Epithelial cell of proximal tubule (primary cell): Measurements from ENCODE around the gene PHKA2. TPM values are rescaled to one million over a fixed set of nuclear protein-coding genes. Genes with fewer than 3 reads are reported as not detected.
"Not testable (repeated sequence)": the region's sequence is repeated elsewhere in the genome, so short reads cannot be mapped to it uniquely, and the experiment has no call there.

Experiments used
- DNase-seq: peaks from one replicate; pipeline ENCODE4 v3.0.0-alpha.2; 2011; ENCODE audit warnings: low read depth
- H3K4me3 ChIP-seq: 2 replicates; pipeline ENCODE4 v1.5.1; 2011; ENCODE audit warnings: low read depth, mild to moderate bottlenecking, low read length
- total RNA-seq: library from RNA; depleted of rRNA; stranded (reverse); fragments of >200 nt; gene quantifications from 2 replicates; pipeline ENCODE4 v1.2.3, GENCODE V29; 2015
- TF ChIP-seq, protein P1 (sequence below): conservative IDR thresholded peaks from 2 replicates; pipeline ENCODE4 v1.5.1; 2012; ENCODE audit warnings: low read depth, mild to moderate bottlenecking, low read length

PHKA2 gene
- total RNA-seq, 1 donor from 2014 or later = 12.9 TPM

DNA sequence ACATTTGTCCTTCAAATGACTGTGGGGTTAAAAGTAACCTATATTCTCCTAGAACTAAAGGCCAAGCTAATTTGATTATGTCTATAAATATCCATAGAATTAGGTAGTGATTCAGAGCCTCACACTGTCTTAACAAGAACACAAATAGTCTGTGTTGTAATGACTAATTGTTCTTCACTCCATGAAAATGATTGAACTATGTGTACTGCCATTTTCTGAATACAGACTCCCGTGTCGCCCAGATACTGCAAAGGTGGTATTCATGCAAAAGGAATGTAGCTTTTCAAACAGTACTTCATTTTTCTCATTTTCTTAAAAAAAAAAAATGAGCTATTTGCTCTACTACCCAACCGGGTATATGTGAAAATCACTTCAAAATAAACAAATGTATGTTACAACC lies 11.3 kb upstream of the PHKA2 start:
- TF ChIP-seq, protein P1, sequence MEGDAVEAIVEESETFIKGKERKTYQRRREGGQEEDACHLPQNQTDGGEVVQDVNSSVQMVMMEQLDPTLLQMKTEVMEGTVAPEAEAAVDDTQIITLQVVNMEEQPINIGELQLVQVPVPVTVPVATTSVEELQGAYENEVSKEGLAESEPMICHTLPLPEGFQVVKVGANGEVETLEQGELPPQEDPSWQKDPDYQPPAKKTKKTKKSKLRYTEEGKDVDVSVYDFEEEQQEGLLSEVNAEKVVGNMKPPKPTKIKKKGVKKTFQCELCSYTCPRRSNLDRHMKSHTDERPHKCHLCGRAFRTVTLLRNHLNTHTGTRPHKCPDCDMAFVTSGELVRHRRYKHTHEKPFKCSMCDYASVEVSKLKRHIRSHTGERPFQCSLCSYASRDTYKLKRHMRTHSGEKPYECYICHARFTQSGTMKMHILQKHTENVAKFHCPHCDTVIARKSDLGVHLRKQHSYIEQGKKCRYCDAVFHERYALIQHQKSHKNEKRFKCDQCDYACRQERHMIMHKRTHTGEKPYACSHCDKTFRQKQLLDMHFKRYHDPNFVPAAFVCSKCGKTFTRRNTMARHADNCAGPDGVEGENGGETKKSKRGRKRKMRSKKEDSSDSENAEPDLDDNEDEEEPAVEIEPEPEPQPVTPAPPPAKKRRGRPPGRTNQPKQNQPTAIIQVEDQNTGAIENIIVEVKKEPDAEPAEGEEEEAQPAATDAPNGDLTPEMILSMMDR = no peak
- no peak overlapping the region for H3K4me3 ChIP-seq
- DNase-seq = no peak

DNA sequence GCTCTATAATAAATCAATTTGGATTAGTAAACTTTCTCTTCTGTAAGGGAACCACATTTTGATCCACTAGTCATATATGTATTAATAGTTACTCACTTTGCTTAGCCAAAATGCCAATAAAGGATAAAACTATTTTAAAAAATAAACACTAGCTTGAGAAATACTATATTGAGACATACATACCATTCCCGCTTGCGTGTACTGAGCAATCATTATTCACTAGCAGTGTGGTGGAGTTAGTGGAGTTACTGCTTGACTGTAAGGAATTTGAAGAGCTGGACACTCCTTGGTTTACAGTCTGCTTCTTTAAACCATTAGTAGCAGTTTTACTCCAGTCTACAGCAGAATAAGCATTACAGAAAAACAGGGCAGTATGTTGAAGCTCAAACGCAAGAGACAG lies 10.8 kb upstream of the PHKA2 start:
- no peak for DNase-seq
- no peak overlapping the region for H3K4me3 ChIP-seq
- TF ChIP-seq, protein P1 = no peak

DNA sequence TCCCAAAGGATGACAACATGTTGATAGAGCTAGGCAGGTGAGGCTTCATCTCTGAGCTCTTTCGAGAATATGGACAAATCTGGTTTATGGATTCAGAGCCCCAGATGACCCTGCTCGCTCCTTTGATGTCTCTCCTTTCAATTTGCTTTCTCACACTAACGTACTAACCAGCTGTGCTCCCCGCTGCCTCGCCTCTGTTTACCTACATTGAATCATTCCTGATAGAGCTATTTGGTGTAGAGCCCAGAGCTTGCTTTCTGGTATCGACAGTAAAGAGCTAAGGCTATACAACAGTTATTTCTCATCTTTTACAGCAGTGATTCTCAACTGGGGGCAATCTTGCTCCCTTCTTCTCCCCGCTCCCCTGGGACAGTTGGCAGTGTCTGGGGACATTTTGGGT lies 8.9 kb upstream of the PHKA2 start:
- TF ChIP-seq, protein P1 = no peak
- no peak for DNase-seq
- H3K4me3 ChIP-seq = no peak overlapping the region

DNA sequence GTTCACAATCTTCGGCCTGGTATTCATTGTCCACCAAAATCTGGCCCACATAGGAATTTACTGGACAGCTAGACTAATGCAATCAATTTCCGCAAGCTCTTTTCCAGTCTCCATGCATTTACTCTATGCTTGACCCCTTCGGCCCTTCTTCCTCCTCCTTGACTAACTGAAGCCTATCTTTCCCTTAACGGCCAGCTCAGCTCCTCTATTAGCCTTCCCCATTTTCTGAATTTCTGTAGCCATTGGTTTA lies 1.2 kb upstream of the PHKA2 start:
- H3K4me3 ChIP-seq = peak overlapping the region; percentile 75
- TF ChIP-seq, protein P1 = no peak
- no peak for DNase-seq

DNA sequence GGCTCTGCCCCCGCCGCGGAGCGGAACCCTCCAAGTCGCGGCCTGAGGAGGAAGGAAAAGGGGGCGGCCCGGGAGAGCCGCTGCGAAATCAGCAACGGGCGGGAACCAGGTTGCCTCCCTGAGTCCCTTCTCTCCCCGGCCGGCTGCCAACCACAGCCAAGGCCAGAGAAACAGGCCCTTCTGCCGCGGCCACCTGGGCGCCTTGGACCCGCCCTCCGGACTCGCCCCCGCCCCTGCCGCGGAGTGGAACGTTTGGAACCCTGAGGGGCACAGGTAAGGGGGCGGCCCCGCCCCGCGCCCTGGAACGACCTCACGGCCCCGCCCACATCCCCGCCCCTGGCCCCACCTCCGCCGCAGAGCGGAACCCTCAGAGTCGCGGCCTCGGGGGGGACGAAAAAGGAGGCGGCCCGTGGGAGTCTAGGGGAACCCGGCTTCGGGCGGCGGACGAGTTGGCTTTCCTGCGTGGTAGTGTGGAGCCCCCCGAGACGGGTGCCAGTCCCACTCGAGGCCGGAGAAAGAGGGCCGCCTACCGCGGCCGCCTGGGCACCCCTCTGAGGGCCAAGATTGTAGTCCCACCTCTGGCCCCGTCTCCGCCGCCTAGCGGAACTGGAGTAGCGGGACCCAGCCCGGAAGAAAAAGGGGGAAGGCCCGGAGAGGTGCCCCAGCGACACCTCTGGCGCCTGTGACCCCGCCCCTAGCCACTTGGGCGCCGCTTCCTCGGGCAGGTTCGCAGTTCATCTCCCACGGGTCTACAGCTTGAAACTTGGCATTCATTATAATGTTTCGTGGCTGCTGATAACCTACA lies 669 bp upstream of the PHKA2 start:
- no peak for DNase-seq
- TF ChIP-seq, protein P1 = peak; percentile 35
- peak overlapping the region; percentile 75 for H3K4me3 ChIP-seq

DNA sequence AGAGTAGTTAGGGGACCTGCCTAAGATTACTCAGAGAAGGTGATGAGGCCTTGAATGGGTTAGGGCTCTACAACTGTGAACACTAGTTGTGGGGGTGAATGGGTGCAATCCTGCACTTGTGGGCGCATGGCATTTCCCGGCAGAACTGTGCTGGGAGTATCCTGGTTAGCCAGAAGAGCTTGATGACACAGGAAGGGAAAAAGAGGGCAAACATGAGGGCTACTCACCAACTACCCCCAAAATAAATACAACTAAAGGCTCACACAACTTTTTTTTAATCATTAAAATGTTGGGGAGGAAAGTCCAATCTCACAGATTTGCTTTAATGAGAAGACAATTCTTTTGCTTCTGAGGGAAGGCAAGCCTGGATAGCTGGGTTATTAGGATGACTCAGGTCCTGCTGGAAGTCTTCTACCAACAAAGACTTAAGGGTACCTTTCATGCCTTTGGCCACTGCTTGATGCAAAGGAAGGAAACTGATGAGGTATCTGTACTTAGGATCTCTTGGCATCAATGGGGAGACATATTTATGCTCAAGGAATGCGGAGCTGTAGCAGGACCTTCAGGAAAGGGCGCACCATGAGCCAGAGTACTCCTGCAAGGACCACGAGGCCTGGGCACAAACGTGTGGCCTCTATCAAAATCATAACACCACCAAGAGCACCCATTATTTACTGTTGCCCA lies 2.6 kb downstream of the PHKA2 start:
- H3K4me3 ChIP-seq = no peak overlapping the region
- TF ChIP-seq, protein P1 = no peak
- no peak for DNase-seq

DNA sequence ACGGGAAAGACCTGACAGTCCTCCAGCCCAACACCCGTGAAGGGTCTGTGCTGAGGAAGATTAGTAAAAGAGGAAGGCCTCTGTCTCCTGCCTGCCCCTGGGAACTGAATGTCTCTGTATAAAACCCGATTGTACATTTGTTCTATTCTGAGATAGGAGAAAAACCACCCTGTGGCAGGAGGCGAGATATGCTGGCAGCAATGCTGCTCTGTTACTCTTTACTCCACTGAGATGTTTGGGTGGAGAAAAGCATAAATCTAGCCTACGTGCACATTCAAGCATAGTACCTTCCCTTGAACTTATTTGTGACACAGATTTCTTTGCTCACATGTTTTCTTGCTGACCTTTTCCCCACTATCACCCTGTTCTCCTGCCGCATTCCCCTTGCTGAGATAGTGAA lies 3.7 kb downstream of the PHKA2 start:
- DNase-seq, H3K4me3 ChIP-seq: not testable (repeated sequence)
